T-cell (primary cell): ENCODE data around the gene RNF11. TPM values are rescaled to one million over a fixed set of nuclear protein-coding genes. Genes with fewer than 3 reads are reported as not detected.
A peak's percentile ranks its signal among the peaks of the same experiment; 100 is the strongest.

Experiments
- ATAC-seq, 4 experiments: fragments of 200-7000 bp in 3 of 4; fragments of 150-1000 bp in 1 of 4; cut with Tn5 transposase; replicated peaks in 1 of 4; 1 replicate in 3 of 4; 2 replicates in 1 of 4; pipeline ENCODE4 v1.10.0; 2021; ENCODE audit warnings: moderate library complexity in 3 of 4, mild to moderate bottlenecking in 2 of 4, moderate number of reproducible peaks in 1 of 4
- CTCF ChIA-PET, 2 donors: fragments of 300-600 bp; sonication (Branson Sonifier 250); formaldehyde crosslinking; loops; one replicate each; lab custom pipeline; 2022; ENCODE audit warnings: antibody characterized with exemption in 2 of 2; lab: Charles Lee
- POLR2A ChIA-PET, 2 donors: fragments of 300-600 bp; sonication (Branson Sonifier 250); formaldehyde crosslinking; loops; one replicate each; lab custom pipeline; 2022; ENCODE audit warnings: antibody characterized with exemption in 2 of 2; lab: Charles Lee
- DNase-seq, 35 experiments: peaks; one replicate each; pipeline versions ENCODE4 v3.0.0 to v3.0.0-alpha.2; 2013 to 2023
- H3K27ac ChIP-seq: one replicate; pipeline ENCODE4 v1.5.1; 2013; ENCODE audit warnings: low read length
- H3K27me3 ChIP-seq, 2 experiments: replicated peaks in 1 of 2; 1 replicate in 1 of 2; 2 replicates in 1 of 2; pipeline versions ENCODE4 v1.6.1 to v1.7.0; 2013; ENCODE audit warnings: low read length in 1 of 2, mixed read lengths in 1 of 2; ENCODE audit not compliant: control insufficient read depth in 2 of 2, insufficient read depth in 2 of 2; ENCODE audit errors: extremely low read depth in 1 of 2
- H3K36me3 ChIP-seq, 2 donors: 1 replicate in 1 of 2; 2 replicates in 1 of 2; pipeline versions ENCODE4 v1.6.1 to v1.7.0; 2013; ENCODE audit warnings: low read length in 1 of 2; ENCODE audit not compliant: control insufficient read depth in 2 of 2, insufficient read depth in 1 of 2; ENCODE audit errors: extremely low read depth in 1 of 2
- H3K4me1 ChIP-seq, 2 experiments: 1 replicate in 1 of 2; 2 replicates in 1 of 2; pipeline versions ENCODE4 v1.6.1 to v1.7.0; 2013; ENCODE audit warnings: low read length in 2 of 2, mixed read lengths in 1 of 2; ENCODE audit not compliant: insufficient read depth in 2 of 2, control insufficient read depth in 1 of 2; ENCODE audit errors: extremely low read depth in 1 of 2
- H3K4me3 ChIP-seq, 2 donors: 1 replicate in 1 of 2; 2 replicates in 1 of 2; pipeline versions ENCODE4 v1.5.1 to v1.7.0; 2013; ENCODE audit warnings: mild to moderate bottlenecking in 2 of 2, low read length in 1 of 2, moderate library complexity in 1 of 2; ENCODE audit not compliant: control insufficient read depth in 1 of 2; ENCODE audit errors: extremely low read depth in 1 of 2
- H3K9me3 ChIP-seq: 2 replicates; pipeline ENCODE4 v1.7.0; 2013
- H3K27ac Mint-ChIP-seq, 2 donors: one replicate each; pipeline ENCODE4 v1.8.0; 2020 to 2021; ENCODE audit warnings: mild to moderate bottlenecking in 2 of 2, mixed read lengths in 2 of 2
- H3K27me3 Mint-ChIP-seq, 2 donors: one replicate each; pipeline ENCODE4 v1.8.0; 2021 to 2022; ENCODE audit warnings: mixed read lengths in 2 of 2
- H3K36me3 Mint-ChIP-seq: one replicate; pipeline ENCODE4 v1.8.0; 2021; ENCODE audit warnings: mixed read lengths
- H3K4me1 Mint-ChIP-seq, 3 donors: one replicate each; pipeline ENCODE4 v1.8.0; 2020 to 2022; ENCODE audit warnings: mixed read lengths in 3 of 3, mild to moderate bottlenecking in 1 of 3
- H3K4me3 Mint-ChIP-seq, 3 donors: one replicate each; pipeline ENCODE4 v1.8.0; 2020 to 2022; ENCODE audit warnings: mild to moderate bottlenecking in 3 of 3, mixed read lengths in 3 of 3, moderate library complexity in 3 of 3
- H3K9me3 Mint-ChIP-seq, 3 donors: one replicate each; pipeline ENCODE4 v1.8.0; 2020 to 2022; ENCODE audit warnings: mixed read lengths in 3 of 3
- whole genome bisulfite sequencing: methylation state at CpG from one replicate; pipeline ENCODE4 v1.1.5; 2013; ENCODE audit warnings: missing lambda C conversion rate; ENCODE audit not compliant: insufficient coverage; 5-methylcytosine and 5-hydroxymethylcytosine counted together
- total RNA-seq, 35 experiments: library from RNA in 6 of 35; stranded (reverse) in 6 of 35; fragments of 120-200 nt in 1 of 35; gene quantifications; one replicate each; pipeline versions ENCODE4 v1.2.1 to v1.2.4 and lab custom pipeline; 2013 to 2026

Gene RNF11
- total RNA-seq, 5 donors from 2014 or later (not counting 1 experiment from before 2014, with no cell fraction given) = 33.3 to 66.0 (median 39.8) TPM

- no peak for ATAC-seq
- Mint-ChIP-seq H3K27me3 (no peaks in the 10 kb centered on the region), H3K4me3 (no peak overlapping the region), H3K36me3 (no peaks in the 10 kb centered on the region), H3K9me3 (no peaks in the 10 kb centered on the region), H3K4me1 (no peaks in the 10 kb centered on the region), H3K27ac (no peak overlapping the region)
- Histone ChIP-seq H3K36me3 (no peaks in the 10 kb centered on the region), H3K4me3 (no peak overlapping the region), H3K27me3 (no peaks in the 10 kb centered on the region), H3K27ac (no peak overlapping the region), H3K4me1 (no peaks in the 10 kb centered on the region), H3K9me3 (no peaks in the 10 kb centered on the region)
- no peak for DNase-seq
- CTCF ChIA-PET = interaction anchor here (0.5 to 6.2 kb wide), 9 partner anchors 14 to 419 kb away, joined by 3 to 62 read pairs (median 4); partner anchors contain the start of gene RNF11 (in 1 of the 2)
- POLR2A ChIA-PET = interaction anchor here in 1 of 2 donors (0.7 kb wide), 1 partner anchor 14 kb away, joined by 7 read pairs; no protein-coding TSS in a partner anchor
Observed at GRCh38 chr1:51193564-51193963, 42.5 kb upstream of the RNF11 start.

DNA sequence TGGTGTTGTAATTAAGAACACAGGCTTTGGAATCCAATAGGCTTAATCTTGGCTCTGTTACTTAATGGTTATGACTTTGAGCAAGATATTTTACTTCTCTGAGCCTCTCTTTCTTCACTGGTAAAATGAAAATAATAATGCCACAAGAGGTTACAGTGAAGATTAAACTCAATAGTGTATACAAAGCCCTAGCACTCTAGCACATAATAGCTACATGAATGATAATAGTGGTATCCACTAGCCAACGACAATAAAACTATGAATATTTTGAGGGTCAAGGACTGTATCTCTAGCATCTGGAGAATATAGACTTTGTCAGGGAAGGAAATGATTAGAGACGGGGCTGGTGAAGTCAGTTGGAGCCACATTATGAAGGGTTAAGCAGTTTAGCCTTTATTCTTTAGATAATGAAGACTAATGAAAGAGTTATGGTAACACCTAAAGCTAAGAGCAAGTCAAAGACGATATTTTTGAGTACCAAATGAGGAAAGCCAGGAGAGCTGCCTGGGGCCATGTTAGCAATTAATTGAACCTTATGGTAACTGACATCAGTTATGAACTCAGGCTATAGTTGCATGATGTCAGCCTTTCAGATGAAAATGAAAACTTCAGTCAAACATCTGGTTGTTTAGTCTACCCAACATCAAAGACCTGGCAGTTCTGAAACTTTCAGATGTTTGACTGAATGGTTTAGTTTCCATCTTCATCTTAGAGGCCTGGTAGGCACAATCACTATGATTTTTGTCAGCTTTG, 32.8 kb upstream of the RNF11 start:
- CTCF ChIA-PET = no interaction called here
- Mint-ChIP-seq H3K4me3 (no peak overlapping the region), H3K36me3 (no peaks in the 10 kb centered on the region), H3K27ac (no peak overlapping the region), H3K4me1 (no peaks in the 10 kb centered on the region), H3K27me3 (no peaks in the 10 kb centered on the region), H3K9me3 (no peaks in the 10 kb centered on the region)
- no peaks in the 10 kb centered on the region for H3K9me3 ChIP-seq
- H3K36me3 ChIP-seq = no peaks in the 10 kb centered on the region
- POLR2A ChIA-PET = no interaction called here
- no peak for ATAC-seq
- H3K4me3 ChIP-seq = no peak overlapping the region
- H3K27me3 ChIP-seq = no peaks in the 10 kb centered on the region
- 78% methylated on average over 2 of the region's 3 CpGs for WGBS
- DNase-seq = no peak
- no peaks in the 10 kb centered on the region for H3K4me1 ChIP-seq
- H3K27ac ChIP-seq = no peak overlapping the region

- H3K27me3 ChIP-seq = no peaks in the 10 kb centered on the region
- DNase-seq (no peak), ATAC-seq (no peak)
- no peaks in the 10 kb centered on the region for H3K36me3 ChIP-seq
- 92% methylated on average over 2 of the region's 6 CpGs for WGBS
- H3K4me3 ChIP-seq = no peak overlapping the region
- H3K9me3 Mint-ChIP-seq = no peaks in the 10 kb centered on the region
- no peaks in the 10 kb centered on the region for H3K9me3 ChIP-seq
- no peaks in the 10 kb centered on the region for H3K27me3 Mint-ChIP-seq
- no peak overlapping the region for H3K27ac Mint-ChIP-seq
- H3K4me1 ChIP-seq = no peaks in the 10 kb centered on the region
- no peaks in the 10 kb centered on the region for H3K4me1 Mint-ChIP-seq
- no peak overlapping the region for H3K27ac ChIP-seq
- H3K36me3 Mint-ChIP-seq = no peaks in the 10 kb centered on the region
- no peak overlapping the region for H3K4me3 Mint-ChIP-seq
- CTCF ChIA-PET = no interaction called here
- POLR2A ChIA-PET = no interaction called here
Observed at GRCh38 chr1:51203874-51204245, 32.2 kb upstream of the RNF11 start.

- no peak overlapping the region for H3K27ac ChIP-seq
- CTCF ChIA-PET = no interaction called here
- Mint-ChIP-seq H3K27ac (no peak overlapping the region), H3K4me3 (no peak overlapping the region), H3K4me1 (peaks cover 8 to 14% (median 11%) of the 10 kb centered on the region in 3 donors), H3K9me3 (no peaks in the 10 kb centered on the region), H3K27me3 (no peaks in the 10 kb centered on the region), H3K36me3 (no peaks in the 10 kb centered on the region)
- no peaks in the 10 kb centered on the region for H3K9me3 ChIP-seq
- no peaks in the 10 kb centered on the region for H3K27me3 ChIP-seq
- no peak for ATAC-seq
- H3K4me3 ChIP-seq = no peak overlapping the region
- peaks cover under 1 to 6% of the 10 kb centered on the region in 2 experiments for H3K4me1 ChIP-seq
- POLR2A ChIA-PET = no interaction called here
- no peak for DNase-seq
- no peaks in the 10 kb centered on the region for H3K36me3 ChIP-seq
- 100% methylated on average over 1 of the region's 3 CpGs for WGBS
Observed at GRCh38 chr1:51210055-51210454, 26.0 kb upstream of the RNF11 start.

- Histone ChIP-seq H3K27ac (no peak overlapping the region), H3K4me3 (no peak overlapping the region), H3K27me3 (no peaks in the 10 kb centered on the region), H3K9me3 (no peaks in the 10 kb centered on the region), H3K36me3 (no peaks in the 10 kb centered on the region), H3K4me1 (peaks cover 4 to 6% of the 10 kb centered on the region in 2 experiments)
- Mint-ChIP-seq H3K9me3 (no peaks in the 10 kb centered on the region), H3K36me3 (no peaks in the 10 kb centered on the region), H3K4me3 (no peak overlapping the region), H3K4me1 (peaks cover 15 to 20% (median 18%) of the 10 kb centered on the region in 3 donors), H3K27ac (no peak overlapping the region), H3K27me3 (no peaks in the 10 kb centered on the region)
- ChIA-PET POLR2A (no interaction called here), CTCF (no interaction called here)
- no peak for ATAC-seq
- WGBS = 80% methylated on average over 1 of the region's 3 CpGs
- no peak for DNase-seq
Observed at GRCh38 chr1:51210676-51211075, 25.4 kb upstream of the RNF11 start.

- 43% methylated on average over 5 of the region's 7 CpGs for WGBS
- no peak overlapping the region for H3K4me3 ChIP-seq
- H3K36me3 ChIP-seq = no peaks in the 10 kb centered on the region
- POLR2A ChIA-PET = interaction anchor here in 1 of 2 donors (0.6 kb wide), 1 partner anchor 562 kb away, joined by 3 read pairs; no protein-coding TSS in a partner anchor
- CTCF ChIA-PET = interaction anchor here in 1 of 2 donors (1.0 kb wide), 1 partner anchor 25 kb away, joined by 5 read pairs; no protein-coding TSS in a partner anchor
- peak overlapping the region in 1 of 3 donors; percentile 10 for H3K4me3 Mint-ChIP-seq
- no peaks in the 10 kb centered on the region for H3K27me3 Mint-ChIP-seq
- H3K4me1 ChIP-seq = peaks cover 4 to 6% of the 10 kb centered on the region in 2 experiments
- ATAC-seq = peak; percentile 60 to 75 (median 68)
- peak overlapping the region; percentile 28 for H3K27ac ChIP-seq
- H3K27ac Mint-ChIP-seq = peak overlapping the region; percentile 81 to 85
- no peaks in the 10 kb centered on the region for H3K36me3 Mint-ChIP-seq
- peak in 3 of 35 experiments; percentile 5 to 17 (median 14) for DNase-seq
- peaks cover 16 to 23% (median 21%) of the 10 kb centered on the region in 3 donors for H3K4me1 Mint-ChIP-seq
- no peaks in the 10 kb centered on the region for H3K9me3 Mint-ChIP-seq
- no peaks in the 10 kb centered on the region for H3K27me3 ChIP-seq
- no peaks in the 10 kb centered on the region for H3K9me3 ChIP-seq
Observed at GRCh38 chr1:51214615-51215131, 21.4 kb upstream of the RNF11 start.
